Measurements from ENCODE around the gene TLE6. TPM values are rescaled to one million over a fixed set of nuclear protein-coding genes. Genes with fewer than 3 reads are reported as not detected.
A peak's percentile ranks its signal among the peaks of the same experiment; 100 is the strongest.

TLE6 gene
- polyA plus RNA-seq, 1 donor from 2014 or later, result 5.7 TPM

DNA sequence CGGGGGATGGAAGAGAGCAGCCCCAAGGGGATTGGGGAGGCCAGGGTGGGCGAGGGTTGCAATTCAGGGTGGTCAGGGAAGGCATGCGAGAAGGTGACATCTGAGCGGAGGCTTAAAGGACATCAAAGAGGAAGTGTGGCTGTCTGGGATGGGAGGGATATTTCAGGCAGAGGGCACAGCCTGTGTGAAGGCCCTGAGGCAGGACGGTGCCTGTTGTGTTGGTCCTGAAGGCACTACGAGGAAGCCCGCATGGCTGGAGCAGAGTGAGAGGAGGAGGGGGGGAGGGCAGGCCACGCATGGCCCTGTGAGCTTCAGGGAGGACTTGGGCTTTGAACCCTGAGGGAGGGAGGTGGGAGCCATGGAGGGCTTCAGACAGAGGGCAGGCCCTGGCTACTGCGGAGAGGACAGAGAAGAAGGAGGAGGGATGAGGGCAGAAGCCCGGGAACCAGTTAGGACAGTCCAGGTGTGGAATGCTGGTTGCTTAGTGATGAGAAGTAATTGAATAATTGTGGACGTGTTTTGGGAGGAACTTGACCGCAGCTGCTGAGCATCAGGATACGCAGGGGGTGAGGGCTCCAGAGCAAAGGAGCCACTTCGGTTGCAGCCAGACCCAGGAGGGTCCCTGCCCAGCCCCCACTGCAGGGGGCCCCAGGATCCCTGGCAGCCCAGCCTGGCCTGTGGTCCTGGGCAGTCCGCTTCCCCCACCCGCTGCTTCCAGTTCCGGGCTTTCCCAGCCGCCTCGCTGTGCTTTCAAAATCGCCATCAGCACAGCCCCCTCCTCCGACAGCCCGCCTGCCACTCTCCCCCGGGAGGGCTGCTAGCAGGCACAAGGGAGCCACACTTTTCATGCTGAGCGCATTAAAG, 6.2 kb downstream of the TLE6 start:
- no peak overlapping the region for H2AFZ ChIP-seq (ENCODE audit: low read depth, low read length)
- H3K9ac ChIP-seq (ENCODE audit: low read length), result no peak overlapping the region
- no peaks in the 10 kb centered on the region for H4K20me1 ChIP-seq (ENCODE audit: insufficient read depth)
- no peaks in the 10 kb centered on the region for H3K36me3 ChIP-seq (ENCODE audit: insufficient read depth, low read length)
- H3K27me3 ChIP-seq (ENCODE audit: insufficient read depth, low read depth, low read length), result peaks cover 46% of the 10 kb centered on the region
- no peaks in the 10 kb centered on the region for H3F3A ChIP-seq (ENCODE audit: insufficient read depth, low read length, poor library complexity, severe bottlenecking)
- no peak for TF ChIP-seq EZH2 (IDR thresholded peaks at IDR 0.05; ENCODE audit: borderline replicate concordance, insufficient read depth, low read length, poor library complexity, severe bottlenecking)
- no peak for TF ChIP-seq TAF1 (IDR thresholded peaks at IDR 0.05; ENCODE audit: low read depth)
- TF ChIP-seq REST (IDR thresholded peaks at IDR 0.05; ENCODE audit: borderline replicate concordance), result no peak
- no peak for TF ChIP-seq MXI1 (conservative IDR thresholded peaks at IDR 0.05; ENCODE audit: poor library complexity, severe bottlenecking)
- TF ChIP-seq, protein P1, sequence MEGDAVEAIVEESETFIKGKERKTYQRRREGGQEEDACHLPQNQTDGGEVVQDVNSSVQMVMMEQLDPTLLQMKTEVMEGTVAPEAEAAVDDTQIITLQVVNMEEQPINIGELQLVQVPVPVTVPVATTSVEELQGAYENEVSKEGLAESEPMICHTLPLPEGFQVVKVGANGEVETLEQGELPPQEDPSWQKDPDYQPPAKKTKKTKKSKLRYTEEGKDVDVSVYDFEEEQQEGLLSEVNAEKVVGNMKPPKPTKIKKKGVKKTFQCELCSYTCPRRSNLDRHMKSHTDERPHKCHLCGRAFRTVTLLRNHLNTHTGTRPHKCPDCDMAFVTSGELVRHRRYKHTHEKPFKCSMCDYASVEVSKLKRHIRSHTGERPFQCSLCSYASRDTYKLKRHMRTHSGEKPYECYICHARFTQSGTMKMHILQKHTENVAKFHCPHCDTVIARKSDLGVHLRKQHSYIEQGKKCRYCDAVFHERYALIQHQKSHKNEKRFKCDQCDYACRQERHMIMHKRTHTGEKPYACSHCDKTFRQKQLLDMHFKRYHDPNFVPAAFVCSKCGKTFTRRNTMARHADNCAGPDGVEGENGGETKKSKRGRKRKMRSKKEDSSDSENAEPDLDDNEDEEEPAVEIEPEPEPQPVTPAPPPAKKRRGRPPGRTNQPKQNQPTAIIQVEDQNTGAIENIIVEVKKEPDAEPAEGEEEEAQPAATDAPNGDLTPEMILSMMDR (IDR thresholded peaks at IDR 0.05; ENCODE audit: poor library complexity, severe bottlenecking), result no peak
- no peak for TF ChIP-seq SMC3 (conservative IDR thresholded peaks at IDR 0.05; ENCODE audit: poor library complexity)
- TF ChIP-seq POLR2AphosphoS5 (IDR thresholded peaks at IDR 0.05), result peak; percentile 95
- no peaks in the 10 kb centered on the region for H3K9me3 ChIP-seq (ENCODE audit: low read length)
- H3K4me3 ChIP-seq (ENCODE audit: low read length), result peak overlapping the region; percentile 48
- no peaks in the 10 kb centered on the region for H3K9me2 ChIP-seq (ENCODE audit: insufficient read depth, low read length)
- H3K27ac ChIP-seq (ENCODE audit: low read length), result no peak overlapping the region
- H3K79me2 ChIP-seq (replicated peaks; ENCODE audit: insufficient read depth, low read length), result no peaks in the 10 kb centered on the region
- no peak overlapping the region for H3K4me2 ChIP-seq (ENCODE audit: low read length)

GRCh38 chr19:2984215-2984528, 6.8 kb downstream of the TLE6 start:
- peak overlapping the region; percentile 48 for H3K4me3 ChIP-seq (ENCODE audit: low read length)
- no peak overlapping the region for H3K9ac ChIP-seq (ENCODE audit: low read length)
- peaks cover 48% of the 10 kb centered on the region for H3K27me3 ChIP-seq (ENCODE audit: insufficient read depth, low read depth, low read length)
- no peaks in the 10 kb centered on the region for H4K20me1 ChIP-seq (ENCODE audit: insufficient read depth)
- H3K27ac ChIP-seq (ENCODE audit: low read length), result no peak overlapping the region
- no peaks in the 10 kb centered on the region for H3F3A ChIP-seq (ENCODE audit: insufficient read depth, low read length, poor library complexity, severe bottlenecking)
- no peak overlapping the region for H2AFZ ChIP-seq (ENCODE audit: low read depth, low read length)
- H3K79me2 ChIP-seq (replicated peaks; ENCODE audit: insufficient read depth, low read length), result no peaks in the 10 kb centered on the region
- no peaks in the 10 kb centered on the region for H3K36me3 ChIP-seq (ENCODE audit: insufficient read depth, low read length)
- TF ChIP-seq EZH2 (IDR thresholded peaks at IDR 0.05; ENCODE audit: borderline replicate concordance, insufficient read depth, low read length, poor library complexity, severe bottlenecking), result no peak
- no peak for TF ChIP-seq EP300 (conservative IDR thresholded peaks at IDR 0.05; ENCODE audit: poor library complexity, severe bottlenecking)
- TF ChIP-seq SMC3 (conservative IDR thresholded peaks at IDR 0.05; ENCODE audit: poor library complexity), result no peak
- TF ChIP-seq REST (IDR thresholded peaks at IDR 0.05; ENCODE audit: borderline replicate concordance), result no peak
- no peak for TF ChIP-seq MXI1 (conservative IDR thresholded peaks at IDR 0.05; ENCODE audit: poor library complexity, severe bottlenecking)
- TF ChIP-seq POLR2AphosphoS5 (IDR thresholded peaks at IDR 0.05), result no peak
- TF ChIP-seq, protein P1 (IDR thresholded peaks at IDR 0.05; ENCODE audit: poor library complexity, severe bottlenecking), result no peak
- H3K4me2 ChIP-seq (ENCODE audit: low read length), result no peak overlapping the region
- H3K9me2 ChIP-seq (ENCODE audit: insufficient read depth, low read length), result no peaks in the 10 kb centered on the region
- H3K9me3 ChIP-seq (ENCODE audit: low read length), result no peaks in the 10 kb centered on the region
